ENCODE measurements around the gene XG. TPM values are rescaled to one million over a fixed set of nuclear protein-coding genes. Genes with fewer than 3 reads are reported as not detected.
"Not testable (repeated sequence)": the region's sequence is repeated elsewhere in the genome, so short reads cannot be mapped to it uniquely, and the experiment has no call there.

Gene XG
- total RNA-seq, 2 donors from 2014 or later, result 0.34 TPM; not detected in 1

DNA sequence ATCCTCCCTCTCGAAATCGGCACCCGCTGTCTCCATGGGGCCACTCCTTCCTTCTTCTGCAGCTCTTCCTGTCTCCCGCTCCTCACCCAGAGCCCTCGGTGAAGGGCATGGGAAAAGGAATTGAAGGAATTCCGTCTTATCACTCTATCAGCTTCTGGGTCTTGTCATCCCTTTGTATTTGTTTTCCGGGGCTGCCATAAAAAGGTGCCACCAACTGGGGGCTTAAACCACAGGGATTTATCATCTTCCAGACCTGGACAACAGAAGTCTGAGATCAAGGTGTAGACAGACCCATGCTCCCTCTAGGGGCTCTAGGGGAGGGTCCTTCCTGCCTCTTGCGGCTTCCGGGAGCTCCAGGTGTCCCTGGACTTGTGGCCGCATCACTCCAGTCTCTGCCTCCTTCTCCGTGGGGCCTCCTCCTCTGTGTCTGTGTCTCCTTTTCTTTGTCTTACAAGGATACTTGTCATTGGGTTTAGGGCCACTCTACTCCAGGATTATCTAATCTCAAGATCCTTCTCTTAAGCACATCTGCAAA lies 36.7 kb upstream of the XG start:
- no peaks in the 10 kb centered on the region for H3K9me3 ChIP-seq (ENCODE audit: control insufficient read depth, low read length, poor library complexity, severe bottlenecking)
- no peak overlapping the region for H3K4me3 Mint-ChIP-seq
- H3K36me3 Mint-ChIP-seq (ENCODE audit: low read depth), result no peaks in the 10 kb centered on the region
- no peak for DNase-seq
- ATAC-seq, result no peak
- no peaks in the 10 kb centered on the region for H3K27me3 Mint-ChIP-seq
- H3K4me1 Mint-ChIP-seq, result peaks cover 29% of the 10 kb centered on the region
- peak overlapping the region; percentile 84 for H3K27ac Mint-ChIP-seq

DNA sequence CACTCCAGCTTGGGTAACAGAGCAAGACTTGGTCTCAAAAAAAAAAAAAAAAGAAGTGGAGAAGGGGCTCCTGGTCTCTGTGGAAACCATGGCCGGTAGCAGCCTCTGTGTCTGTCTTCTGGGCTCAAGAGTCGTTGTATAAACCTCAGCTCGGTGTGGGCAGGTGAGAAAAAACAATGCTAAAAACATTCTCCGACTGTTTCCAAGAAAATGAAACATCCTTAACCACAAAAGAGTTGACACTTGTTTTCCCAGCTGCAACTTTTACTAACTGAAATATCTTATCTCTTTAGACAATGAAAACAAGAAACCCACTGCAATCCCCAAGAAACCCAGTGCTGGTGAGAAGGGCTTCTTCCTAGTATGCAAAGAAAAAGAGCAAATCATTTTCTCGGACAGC lies 34.5 kb upstream of the XG start:
- ATAC-seq, result no peak
- Mint-ChIP-seq H3K36me3 (ENCODE audit: low read depth) (no peaks in the 10 kb centered on the region), H3K4me3 (no peak overlapping the region), H3K27me3 (no peaks in the 10 kb centered on the region), H3K27ac (peak overlapping the region; percentile 84), H3K4me1 (peaks cover 20% of the 10 kb centered on the region)
- no peak for DNase-seq
- no peaks in the 10 kb centered on the region for H3K9me3 ChIP-seq (ENCODE audit: control insufficient read depth, low read length, poor library complexity, severe bottlenecking)

DNA sequence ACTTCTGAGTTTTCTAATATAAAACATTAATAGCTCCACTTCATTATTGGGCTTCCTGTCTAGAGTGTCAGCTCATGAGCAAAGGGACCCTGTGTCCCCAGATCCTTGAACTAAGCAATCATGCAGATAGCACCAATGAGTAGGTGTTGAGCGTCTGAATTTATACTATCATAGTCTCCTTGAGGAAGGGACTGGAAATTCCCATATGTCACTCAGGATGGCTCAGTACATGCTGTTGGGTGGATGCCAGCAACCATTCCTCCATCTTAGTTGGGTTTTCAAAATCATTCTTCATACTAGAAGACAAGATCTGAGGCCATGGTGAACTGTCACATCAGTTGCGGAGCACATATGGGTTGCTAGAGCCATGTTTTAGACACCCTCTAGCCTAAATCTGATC lies 33.0 kb upstream of the XG start:
- DNase-seq (no peak), ATAC-seq (no peak)
- H3K4me3 Mint-ChIP-seq, result no peak overlapping the region
- no peaks in the 10 kb centered on the region for H3K9me3 ChIP-seq (ENCODE audit: control insufficient read depth, low read length, poor library complexity, severe bottlenecking)
- peak overlapping the region; percentile 79 for H3K27ac Mint-ChIP-seq
- H3K27me3 Mint-ChIP-seq, result no peaks in the 10 kb centered on the region
- peaks cover 21% of the 10 kb centered on the region for H3K4me1 Mint-ChIP-seq
- peaks cover 4% of the 10 kb centered on the region for H3K36me3 Mint-ChIP-seq (ENCODE audit: low read depth)

DNA sequence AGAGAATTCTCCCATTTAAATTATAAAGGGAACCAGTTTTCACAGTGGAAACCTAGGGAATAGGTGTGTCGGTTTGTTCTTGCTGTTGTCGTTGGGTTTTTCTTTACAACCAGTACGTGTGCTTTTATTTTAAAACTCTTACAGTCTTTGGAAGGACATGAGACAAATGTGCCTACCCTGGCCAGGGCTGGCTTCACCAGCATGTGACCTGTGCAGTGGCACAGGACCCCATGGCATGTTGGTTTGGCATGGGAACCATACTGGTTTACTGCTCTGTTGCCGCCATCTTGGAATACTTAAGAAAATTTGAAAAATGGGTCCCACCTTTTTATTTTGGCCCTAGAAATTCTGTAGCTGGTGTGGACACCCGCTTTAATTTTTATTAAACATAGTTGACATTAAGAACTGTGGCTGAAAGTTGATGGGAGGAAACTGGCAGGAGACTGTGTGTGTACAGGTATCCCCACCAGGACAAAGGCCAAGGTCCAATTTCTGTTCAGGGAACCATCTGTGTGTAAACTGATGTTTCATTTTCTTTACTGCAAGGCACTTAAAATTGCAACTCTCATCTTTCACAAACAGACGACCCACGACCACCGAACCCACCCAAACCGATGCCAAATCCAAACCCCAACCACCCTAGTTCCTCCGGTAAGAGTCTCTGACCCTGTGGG lies 31.9 kb upstream of the XG start:
- ATAC-seq (no peak), DNase-seq (no peak)
- Mint-ChIP-seq H3K27ac (no peak overlapping the region), H3K36me3 (ENCODE audit: low read depth) (peaks cover 4% of the 10 kb centered on the region), H3K4me1 (peaks cover 19% of the 10 kb centered on the region), H3K4me3 (no peak overlapping the region), H3K27me3 (no peaks in the 10 kb centered on the region)
- H3K9me3 ChIP-seq (ENCODE audit: control insufficient read depth, low read length, poor library complexity, severe bottlenecking), result no peaks in the 10 kb centered on the region

DNA sequence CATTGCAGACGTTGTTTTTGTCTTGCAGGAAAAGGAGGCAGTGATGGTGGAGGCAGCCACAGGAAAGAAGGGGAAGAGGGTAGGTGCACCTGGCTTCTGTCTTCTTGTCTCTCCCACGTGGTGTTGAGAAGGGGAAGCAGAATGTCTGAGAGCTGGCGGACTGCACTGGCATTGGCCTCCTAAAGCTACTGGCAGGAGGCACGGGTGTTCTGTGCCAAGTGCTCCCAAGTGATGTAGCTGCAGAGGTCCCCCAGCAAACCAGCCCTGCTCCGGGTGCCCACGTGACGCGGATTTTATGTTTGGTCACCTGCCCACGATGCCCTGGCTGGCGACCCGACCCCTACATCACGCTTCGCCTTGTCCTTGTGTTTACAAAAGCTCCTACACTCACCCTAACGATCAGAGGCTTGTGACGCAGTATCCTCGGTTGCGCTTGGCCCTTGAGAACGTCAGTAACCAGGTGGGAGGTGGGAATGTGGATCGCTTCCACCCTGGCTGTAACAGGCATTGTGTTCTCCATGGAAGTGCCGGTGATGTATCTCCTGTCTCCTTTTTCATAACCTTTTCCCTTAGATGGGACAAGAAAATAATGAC lies 28.5 kb upstream of the XG start:
- peaks cover 8% of the 10 kb centered on the region for H3K36me3 Mint-ChIP-seq (ENCODE audit: low read depth)
- H3K27ac Mint-ChIP-seq, result peak overlapping the region; percentile 67
- no peak overlapping the region for H3K4me3 Mint-ChIP-seq
- no peak for ATAC-seq
- DNase-seq, result no peak
- H3K9me3 ChIP-seq (ENCODE audit: control insufficient read depth, low read length, poor library complexity, severe bottlenecking), result no peaks in the 10 kb centered on the region
- peaks cover 8% of the 10 kb centered on the region for H3K4me1 Mint-ChIP-seq
- H3K27me3 Mint-ChIP-seq, result no peaks in the 10 kb centered on the region

DNA sequence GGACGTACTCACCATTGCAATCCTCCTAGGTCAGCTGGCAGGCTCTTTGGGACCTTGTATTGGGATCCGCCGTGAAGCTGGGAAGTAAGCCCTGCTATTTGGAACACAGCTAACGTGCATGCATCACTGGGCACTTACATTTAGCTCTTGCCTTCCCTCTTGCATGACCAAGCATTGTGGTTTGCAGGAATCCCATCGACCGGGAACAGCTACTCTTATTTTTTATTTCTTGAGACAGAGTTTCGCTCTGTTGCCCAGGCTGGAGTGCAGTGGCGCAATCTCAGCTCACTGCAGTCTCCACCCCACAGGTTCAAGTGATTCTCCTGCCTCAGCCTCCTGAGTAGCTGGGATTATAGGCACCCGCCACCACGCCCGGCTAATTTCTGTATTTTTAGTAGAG lies 24.6 kb upstream of the XG start:
- H3K36me3 Mint-ChIP-seq (ENCODE audit: low read depth), result peaks cover 10% of the 10 kb centered on the region
- H3K9me3 ChIP-seq (ENCODE audit: control insufficient read depth, low read length, poor library complexity, severe bottlenecking); H3K27me3 Mint-ChIP-seq; DNase-seq; H3K27ac Mint-ChIP-seq; H3K4me1 Mint-ChIP-seq; ATAC-seq; H3K4me3 Mint-ChIP-seq: not testable (repeated sequence)

DNA sequence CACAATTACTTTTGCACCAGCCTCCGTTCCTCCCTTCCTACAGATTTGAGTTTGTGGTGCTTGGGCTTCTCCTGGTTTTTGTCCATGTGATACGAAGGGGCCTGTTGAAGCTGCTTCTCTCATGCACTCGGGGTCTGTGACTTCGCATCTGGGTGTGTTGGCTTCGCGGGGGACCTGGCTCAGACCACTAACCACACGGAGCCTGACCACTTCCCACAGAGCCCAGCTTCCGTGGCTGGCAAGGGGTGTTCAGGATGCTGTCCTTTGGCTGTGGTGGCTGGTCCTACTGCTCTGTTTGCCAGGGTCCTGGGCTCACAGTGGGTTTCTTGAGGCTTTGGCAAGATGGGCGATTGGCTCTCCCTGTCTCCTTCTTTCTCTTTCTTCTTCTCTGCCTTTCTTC lies 19.8 kb upstream of the XG start:
- peaks cover 9% of the 10 kb centered on the region for H3K4me1 Mint-ChIP-seq
- H3K36me3 Mint-ChIP-seq (ENCODE audit: low read depth), result peaks cover 16% of the 10 kb centered on the region
- peak overlapping the region; percentile 66 for H3K27ac Mint-ChIP-seq
- ATAC-seq (no peak), DNase-seq (no peak)
- no peak overlapping the region for H3K4me3 Mint-ChIP-seq
- H3K9me3 ChIP-seq (ENCODE audit: control insufficient read depth, low read length, poor library complexity, severe bottlenecking), result no peaks in the 10 kb centered on the region
- no peaks in the 10 kb centered on the region for H3K27me3 Mint-ChIP-seq

DNA sequence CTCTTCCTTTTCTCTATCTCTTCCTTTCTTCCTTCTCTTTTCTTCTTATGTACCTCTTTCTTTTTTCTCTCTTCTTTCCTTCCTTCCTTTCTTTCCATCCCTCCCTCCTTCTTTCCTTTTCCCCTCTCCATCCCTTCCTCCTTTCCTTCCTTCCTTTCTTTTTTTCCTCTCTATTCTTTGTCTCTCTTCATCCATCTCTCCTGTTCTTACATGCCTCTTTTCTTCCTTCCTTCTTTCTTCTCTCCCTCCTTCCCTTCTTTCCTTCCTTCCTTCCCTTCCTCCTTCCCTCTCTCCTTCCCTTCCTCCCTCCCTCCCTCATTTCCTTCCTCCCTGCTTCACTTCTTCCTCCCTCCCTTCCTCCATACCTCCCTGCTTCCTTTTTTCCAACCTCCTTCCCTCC lies 19.2 kb upstream of the XG start:
- peak overlapping the region; percentile 31 for H3K4me3 Mint-ChIP-seq

DNA sequence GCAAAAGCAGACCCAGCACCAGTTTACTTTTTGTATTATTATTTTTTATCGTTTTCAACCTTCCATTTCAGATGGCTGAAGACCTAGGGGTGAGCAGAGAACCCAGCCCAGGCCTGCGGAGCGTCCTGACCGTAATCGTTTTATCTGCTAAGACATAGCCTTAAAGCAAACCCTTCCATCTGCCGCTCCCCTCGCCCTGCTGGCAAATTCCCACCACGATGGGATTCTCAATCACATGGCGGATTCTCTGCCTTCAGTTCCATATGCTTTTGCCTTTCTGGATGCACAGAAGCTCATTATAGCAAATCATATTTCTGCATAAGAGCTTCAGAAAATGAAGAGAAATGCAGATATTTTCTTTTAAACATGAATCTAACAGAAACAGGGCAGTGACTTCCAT lies 18.6 kb upstream of the XG start:
- no peaks in the 10 kb centered on the region for H3K9me3 ChIP-seq (ENCODE audit: control insufficient read depth, low read length, poor library complexity, severe bottlenecking)
- Mint-ChIP-seq H3K4me1 (peaks cover 9% of the 10 kb centered on the region), H3K27me3 (no peaks in the 10 kb centered on the region), H3K4me3 (no peak overlapping the region), H3K27ac (peak overlapping the region; percentile 66), H3K36me3 (ENCODE audit: low read depth) (peaks cover 16% of the 10 kb centered on the region)
- DNase-seq (no peak), ATAC-seq (no peak)

More for the DNA sequence above, 19.2 kb upstream of the XG start:
- no peaks in the 10 kb centered on the region for H3K27me3 Mint-ChIP-seq
- peaks cover 16% of the 10 kb centered on the region for H3K36me3 Mint-ChIP-seq (ENCODE audit: low read depth)
- DNase-seq (no peak), ATAC-seq (no peak)
- H3K27ac Mint-ChIP-seq, result peak overlapping the region; percentile 66
- peaks cover 9% of the 10 kb centered on the region for H3K4me1 Mint-ChIP-seq
- no peaks in the 10 kb centered on the region for H3K9me3 ChIP-seq (ENCODE audit: control insufficient read depth, low read length, poor library complexity, severe bottlenecking)

DNA sequence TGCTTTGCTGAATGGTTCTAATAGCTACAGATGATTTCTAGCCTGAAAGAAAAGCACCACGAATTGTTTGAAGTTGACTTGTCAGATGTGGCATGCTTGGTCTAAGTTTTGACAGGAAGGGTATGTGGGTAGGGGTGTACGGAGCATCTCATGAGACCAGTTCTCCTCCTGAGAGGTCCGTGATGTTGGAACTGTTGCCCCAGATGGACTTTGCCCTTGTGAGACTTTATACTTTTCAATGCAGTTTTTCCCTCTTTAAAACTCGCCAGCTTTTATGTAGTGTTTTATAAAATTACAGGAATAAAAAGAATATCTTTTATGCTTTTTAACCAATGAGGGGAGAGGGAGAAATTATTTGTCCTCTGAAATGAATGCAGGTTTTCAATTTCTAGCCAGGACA lies 16.6 kb upstream of the XG start:
- DNase-seq, result no peak
- no peak overlapping the region for H3K27ac Mint-ChIP-seq
- peaks cover 9% of the 10 kb centered on the region for H3K4me1 Mint-ChIP-seq
- H3K36me3 Mint-ChIP-seq (ENCODE audit: low read depth), result peaks cover 16% of the 10 kb centered on the region
- H3K27me3 Mint-ChIP-seq, result no peaks in the 10 kb centered on the region
- H3K4me3 Mint-ChIP-seq, result no peak overlapping the region
- no peaks in the 10 kb centered on the region for H3K9me3 ChIP-seq (ENCODE audit: control insufficient read depth, low read length, poor library complexity, severe bottlenecking)
- ATAC-seq, result no peak

DNA sequence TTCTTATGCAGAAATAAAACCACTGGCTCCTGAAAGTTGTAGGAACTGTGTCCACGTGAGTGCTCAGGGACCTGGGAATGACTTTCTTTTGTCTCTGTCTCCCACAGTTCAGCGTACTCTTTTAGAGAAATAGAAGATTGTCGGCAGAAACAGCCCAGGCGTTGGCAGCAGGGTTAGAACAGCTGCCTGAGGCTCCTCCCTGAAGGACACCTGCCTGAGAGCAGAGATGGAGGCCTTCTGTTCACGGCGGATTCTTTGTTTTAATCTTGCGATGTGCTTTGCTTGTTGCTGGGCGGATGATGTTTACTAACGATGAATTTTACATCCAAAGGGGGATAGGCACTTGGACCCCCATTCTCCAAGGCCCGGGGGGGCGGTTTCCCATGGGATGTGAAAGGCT lies 11.2 kb upstream of the XG start:
- Mint-ChIP-seq H3K4me3 (no peak overlapping the region), H3K27me3 (no peaks in the 10 kb centered on the region), H3K36me3 (ENCODE audit: low read depth) (peaks cover 7% of the 10 kb centered on the region), H3K4me1 (peaks cover 5% of the 10 kb centered on the region), H3K27ac (no peak overlapping the region)
- DNase-seq (no peak), ATAC-seq (no peak)
- no peaks in the 10 kb centered on the region for H3K9me3 ChIP-seq (ENCODE audit: control insufficient read depth, low read length, poor library complexity, severe bottlenecking)

DNA sequence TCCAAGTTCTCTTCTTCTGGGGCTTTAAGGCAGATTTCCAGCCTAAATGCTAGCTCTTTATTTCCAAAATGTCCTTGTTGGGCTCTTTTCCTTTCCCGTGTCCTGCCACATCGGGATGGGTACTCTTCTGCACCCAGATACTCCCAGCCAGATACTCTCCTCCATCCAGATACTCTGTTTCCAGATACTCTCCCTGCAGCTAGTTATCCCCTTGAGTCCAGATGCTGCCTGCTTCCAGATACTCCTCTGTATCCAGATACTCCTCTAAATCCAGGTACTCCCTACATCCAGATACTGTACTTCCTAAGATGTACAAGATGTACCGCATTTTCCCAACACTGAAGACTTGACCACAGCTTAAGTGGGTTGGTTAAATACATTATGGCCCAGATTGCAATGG lies 10.5 kb upstream of the XG start:
- H3K9me3 ChIP-seq (ENCODE audit: control insufficient read depth, low read length, poor library complexity, severe bottlenecking), result no peaks in the 10 kb centered on the region
- Mint-ChIP-seq H3K4me1 (peaks cover 10% of the 10 kb centered on the region), H3K36me3 (ENCODE audit: low read depth) (peaks cover 7% of the 10 kb centered on the region), H3K4me3 (no peak overlapping the region), H3K27ac (no peak overlapping the region), H3K27me3 (no peaks in the 10 kb centered on the region)
- no peak for DNase-seq
- ATAC-seq, result no peak

DNA sequence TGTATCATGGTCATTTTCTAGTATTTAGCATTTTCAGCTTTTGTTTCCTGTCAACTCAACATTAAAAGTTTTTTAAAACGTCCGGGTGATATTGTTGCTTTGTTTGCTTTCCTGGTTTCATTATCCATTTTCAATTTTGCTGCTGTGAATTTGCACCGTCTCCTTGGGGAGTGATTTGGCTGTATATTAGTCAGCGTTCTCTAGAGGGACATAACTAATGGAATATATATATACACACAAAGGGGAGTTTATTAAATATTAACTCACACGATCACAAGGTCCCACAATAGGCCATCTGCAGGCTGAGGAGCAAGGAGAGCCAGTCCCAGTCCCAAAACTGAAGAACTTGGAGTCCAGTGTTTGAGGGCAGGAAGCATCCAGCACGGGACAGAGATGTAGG lies 5.6 kb upstream of the XG start:
- not testable (repeated sequence) for H3K4me3 Mint-ChIP-seq; ATAC-seq; DNase-seq; H3K27ac Mint-ChIP-seq; H3K9me3 ChIP-seq (ENCODE audit: control insufficient read depth, low read length, poor library complexity, severe bottlenecking); H3K27me3 Mint-ChIP-seq; H3K36me3 Mint-ChIP-seq (ENCODE audit: low read depth)
- H3K4me1 Mint-ChIP-seq, result peaks cover 13% of the 10 kb centered on the region
